SK-N-SH treated with all-trans-retinoic acid at 6 μM for 48 hours (cell line): ENCODE results near the gene PRIMPOL.

Experiments
- ATAC-seq: fragments of 200-7000 bp; cut with Tn5 transposase; 3 replicates; pipeline ENCODE4 v1.9.1; 2020; ENCODE audit warnings: mild to moderate bottlenecking, moderate library complexity
- ARNTL ChIP-seq: fragments of 450-650 bp; formaldehyde crosslinking; IDR thresholded peaks from 2 replicates; pipeline ENCODE4 v1.5.0; 2020; ENCODE audit warnings: low read depth, mild to moderate bottlenecking, moderate library complexity, borderline replicate concordance
- BACH2 ChIP-seq: fragments of 250-450 bp; sonication (Bioruptor Pico); IDR thresholded peaks from 2 replicates; pipeline ENCODE4 v1.9.0; 2021; ENCODE audit warnings: mild to moderate bottlenecking, borderline replicate concordance
- ESRRG ChIP-seq: fragments of 250-450 bp; sonication (Bioruptor Pico); IDR thresholded peaks from 2 replicates; pipeline ENCODE4 v1.6.1; 2021; ENCODE audit warnings: mild to moderate bottlenecking
- GLIS3 ChIP-seq: fragments of 250-450 bp; sonication (Bioruptor Pico); IDR thresholded peaks from 2 replicates; pipeline ENCODE4 v1.5.0; 2020; ENCODE audit warnings: mild to moderate bottlenecking, moderate library complexity
- ISL1 ChIP-seq: fragments of 250-450 bp; sonication (Bioruptor Pico); IDR thresholded peaks from 2 replicates; pipeline ENCODE4 v2.1.2; 2022; ENCODE audit warnings: mild to moderate bottlenecking, moderate library complexity
- OSR1 ChIP-seq: fragments of 250-450 bp; sonication (Bioruptor Pico); IDR thresholded peaks from 2 replicates; pipeline ENCODE4 v1.8.0; 2022; ENCODE audit warnings: moderate library complexity, mild to moderate bottlenecking, inconsistent platforms
- PATZ1 ChIP-seq: fragments of 250-450 bp; sonication (Bioruptor Pico); IDR thresholded peaks from 2 replicates; pipeline ENCODE4 v1.8.0; 2020; ENCODE audit warnings: mild to moderate bottlenecking, moderate library complexity, borderline replicate concordance
- POU6F1 ChIP-seq: fragments of 250-450 bp; sonication (Bioruptor Pico); IDR thresholded peaks from 2 replicates; pipeline ENCODE4 v1.8.0; 2021; ENCODE audit warnings: low read depth, mild to moderate bottlenecking, moderate library complexity, borderline replicate concordance
- PPARA ChIP-seq: fragments of 250-450 bp; sonication (Bioruptor Pico); IDR thresholded peaks from 2 replicates; pipeline ENCODE4 v1.5.0; 2020; ENCODE audit warnings: mild to moderate bottlenecking, borderline replicate concordance
- RARB ChIP-seq: fragments of 250-450 bp; sonication (Bioruptor Pico); IDR thresholded peaks from 2 replicates; pipeline ENCODE4 v1.8.0; 2021; ENCODE audit warnings: mild to moderate bottlenecking, moderate library complexity
- SNAI2 ChIP-seq: fragments of 250-450 bp; sonication (Bioruptor Pico); IDR thresholded peaks from 2 replicates; pipeline ENCODE4 v1.5.0; 2020; ENCODE audit warnings: mild to moderate bottlenecking, moderate library complexity
- TCF4 ChIP-seq: fragments of 250-450 bp; sonication (Bioruptor Pico); IDR thresholded peaks from 2 replicates; pipeline ENCODE4 v1.8.0; 2021; ENCODE audit warnings: mild to moderate bottlenecking, moderate library complexity, borderline replicate concordance
- TOX ChIP-seq: fragments of 250-450 bp; sonication (Bioruptor Pico); IDR thresholded peaks from 2 replicates; pipeline ENCODE4 v1.8.0; 2021; ENCODE audit warnings: mild to moderate bottlenecking, moderate library complexity, borderline replicate concordance
- TSHZ2 ChIP-seq: fragments of 250-450 bp; sonication (Bioruptor Pico); IDR thresholded peaks from 2 replicates; pipeline ENCODE4 v1.5.0; 2020; ENCODE audit warnings: mild to moderate bottlenecking, moderate library complexity
- ZC3H10 ChIP-seq: fragments of 250-450 bp; sonication (Bioruptor Pico); IDR thresholded peaks from 2 replicates; pipeline ENCODE4 v1.5.1; 2021; ENCODE audit warnings: mild to moderate bottlenecking, moderate library complexity
- ZFP3 ChIP-seq: fragments of 250-450 bp; sonication (Bioruptor Pico); IDR thresholded peaks from 2 replicates; pipeline ENCODE4 v1.5.0; 2020; ENCODE audit warnings: mild to moderate bottlenecking, moderate library complexity
- ZFP30 ChIP-seq: fragments of 450-650 bp; formaldehyde crosslinking; IDR thresholded peaks from 2 replicates; pipeline ENCODE4 v1.5.0; 2022; ENCODE audit warnings: mild to moderate bottlenecking, moderate library complexity
- ZNF565 ChIP-seq: fragments of 450-650 bp; formaldehyde crosslinking; conservative IDR thresholded peaks from 2 replicates; pipeline ENCODE4 v1.5.0; 2020; ENCODE audit warnings: low read depth, mild to moderate bottlenecking, moderate library complexity
- ZNF70 ChIP-seq: fragments of 450-650 bp; formaldehyde crosslinking; IDR thresholded peaks from 2 replicates; pipeline ENCODE4 v1.5.0; 2020; ENCODE audit warnings: mild to moderate bottlenecking, moderate library complexity
- ZNF8 ChIP-seq: fragments of 450-650 bp; formaldehyde crosslinking; IDR thresholded peaks from 2 replicates; pipeline ENCODE4 v1.5.0; 2020; ENCODE audit warnings: mild to moderate bottlenecking, moderate library complexity
- TF ChIP-seq, protein P1 (sequence below): fragments of 250-450 bp; sonication (Bioruptor Pico); IDR thresholded peaks from 2 replicates; pipeline ENCODE4 v1.5.1; 2020; ENCODE audit warnings: low read depth, mild to moderate bottlenecking, moderate library complexity
- TF ChIP-seq, protein P2 (sequence below): fragments of 250-450 bp; sonication (Bioruptor Pico); IDR thresholded peaks from 2 replicates; pipeline ENCODE4 v1.5.1; 2021; ENCODE audit warnings: mild to moderate bottlenecking, moderate library complexity

Gene PRIMPOL

DNA sequence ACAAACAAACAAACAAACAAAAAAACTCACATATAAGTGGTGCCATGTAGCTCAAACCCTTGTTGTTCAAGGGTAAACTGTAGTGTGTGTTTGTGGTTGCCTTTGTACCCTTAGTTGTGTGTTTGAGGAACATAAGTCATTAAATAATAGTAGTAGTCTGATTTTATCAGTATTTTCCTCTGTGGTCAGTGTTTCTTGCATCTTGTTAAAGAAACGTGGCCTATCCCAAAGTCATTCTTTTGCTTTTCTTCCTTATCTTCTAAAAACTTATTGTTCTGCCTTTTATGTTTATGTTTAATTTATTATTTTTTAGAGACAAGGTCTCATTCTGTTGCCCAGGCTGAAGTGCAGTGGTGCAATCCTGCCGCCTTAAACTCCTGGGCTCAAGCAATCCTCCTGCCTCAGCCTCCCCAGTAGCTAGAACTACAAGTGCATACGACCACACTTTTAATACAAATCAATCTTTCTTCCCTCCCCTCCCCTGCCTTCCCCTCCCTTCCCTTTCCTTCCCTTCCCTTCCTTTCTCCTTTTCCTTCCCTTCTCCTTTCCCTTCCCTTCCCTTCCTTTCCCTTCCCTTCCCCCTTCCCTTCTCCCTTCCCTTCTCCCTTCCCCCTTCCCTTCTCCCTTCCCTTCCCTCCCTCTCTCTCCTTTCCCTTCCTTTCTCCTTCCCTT, 26.4 kb downstream of the PRIMPOL start:
- TF ChIP-seq PATZ1 (CRISPR knock-in tag): no peak
- TF ChIP-seq BACH2: no peak
- no peak for TF ChIP-seq PPARA (CRISPR knock-in tag)
- TF ChIP-seq ZC3H10 (CRISPR knock-in tag): no peak
- TF ChIP-seq TCF4 (CRISPR knock-in tag): no peak
- TF ChIP-seq SNAI2 (CRISPR knock-in tag): no peak
- no peak for TF ChIP-seq ZNF70 (CRISPR knock-in tag)
- TF ChIP-seq, protein P1, sequence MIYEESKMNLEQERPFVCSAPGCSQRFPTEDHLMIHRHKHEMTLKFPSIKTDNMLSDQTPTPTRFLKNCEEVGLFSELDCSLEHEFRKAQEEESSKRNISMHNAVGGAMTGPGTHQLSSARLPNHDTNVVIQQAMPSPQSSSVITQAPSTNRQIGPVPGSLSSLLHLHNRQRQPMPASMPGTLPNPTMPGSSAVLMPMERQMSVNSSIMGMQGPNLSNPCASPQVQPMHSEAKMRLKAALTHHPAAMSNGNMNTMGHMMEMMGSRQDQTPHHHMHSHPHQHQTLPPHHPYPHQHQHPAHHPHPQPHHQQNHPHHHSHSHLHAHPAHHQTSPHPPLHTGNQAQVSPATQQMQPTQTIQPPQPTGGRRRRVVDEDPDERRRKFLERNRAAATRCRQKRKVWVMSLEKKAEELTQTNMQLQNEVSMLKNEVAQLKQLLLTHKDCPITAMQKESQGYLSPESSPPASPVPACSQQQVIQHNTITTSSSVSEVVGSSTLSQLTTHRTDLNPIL (CRISPR knock-in tag): no peak
- no peak for TF ChIP-seq OSR1 (CRISPR knock-in tag)
- TF ChIP-seq ZNF8 (CRISPR knock-in tag): no peak
- TF ChIP-seq ZFP30 (CRISPR knock-in tag): no peak
- TF ChIP-seq, protein P2, sequence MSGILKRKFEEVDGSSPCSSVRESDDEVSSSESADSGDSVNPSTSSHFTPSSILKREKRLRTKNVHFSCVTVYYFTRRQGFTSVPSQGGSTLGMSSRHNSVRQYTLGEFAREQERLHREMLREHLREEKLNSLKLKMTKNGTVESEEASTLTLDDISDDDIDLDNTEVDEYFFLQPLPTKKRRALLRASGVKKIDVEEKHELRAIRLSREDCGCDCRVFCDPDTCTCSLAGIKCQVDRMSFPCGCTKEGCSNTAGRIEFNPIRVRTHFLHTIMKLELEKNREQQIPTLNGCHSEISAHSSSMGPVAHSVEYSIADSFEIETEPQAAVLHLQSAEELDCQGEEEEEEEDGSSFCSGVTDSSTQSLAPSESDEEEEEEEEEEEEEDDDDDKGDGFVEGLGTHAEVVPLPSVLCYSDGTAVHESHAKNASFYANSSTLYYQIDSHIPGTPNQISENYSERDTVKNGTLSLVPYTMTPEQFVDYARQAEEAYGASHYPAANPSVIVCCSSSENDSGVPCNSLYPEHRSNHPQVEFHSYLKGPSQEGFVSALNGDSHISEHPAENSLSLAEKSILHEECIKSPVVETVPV (CRISPR knock-in tag): no peak
- TF ChIP-seq ZNF565 (CRISPR knock-in tag): no peak
- TF ChIP-seq TSHZ2 (CRISPR knock-in tag): no peak
- no peak for TF ChIP-seq ARNTL (CRISPR knock-in tag)
- TF ChIP-seq GLIS3 (CRISPR knock-in tag): no peak
- TF ChIP-seq ESRRG: no peak
- TF ChIP-seq POU6F1 (CRISPR knock-in tag): no peak
- no peak for TF ChIP-seq RARB (CRISPR knock-in tag)
- ATAC-seq: no peak

DNA sequence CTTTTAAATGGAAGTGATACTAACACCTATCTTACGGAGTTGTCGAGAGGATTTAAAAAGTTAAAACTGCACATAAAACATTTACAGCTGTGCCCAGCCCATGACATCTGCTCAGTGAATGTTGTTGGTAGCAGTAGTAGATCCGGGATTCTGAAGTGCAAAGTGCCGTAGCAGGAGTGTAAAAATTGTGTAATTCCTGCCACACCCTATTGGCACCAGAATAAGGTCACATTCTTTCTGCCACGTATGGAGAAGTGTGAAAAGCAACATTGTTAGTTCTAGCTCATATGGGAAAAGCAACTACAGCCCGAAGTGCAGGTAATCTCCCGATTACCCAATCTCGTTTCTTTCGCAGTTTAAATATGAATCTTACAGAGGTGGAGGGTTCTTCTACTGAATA, 31.2 kb downstream of the PRIMPOL start:
- no peak for TF ChIP-seq ZNF70 (CRISPR knock-in tag)
- TF ChIP-seq ISL1 (CRISPR knock-in tag): no peak
- TF ChIP-seq, protein P2 (CRISPR knock-in tag): no peak
- TF ChIP-seq ZNF8 (CRISPR knock-in tag): no peak
- TF ChIP-seq BACH2: no peak
- no peak for TF ChIP-seq ESRRG
- TF ChIP-seq ARNTL (CRISPR knock-in tag): no peak
- TF ChIP-seq ZNF565 (CRISPR knock-in tag): no peak
- TF ChIP-seq OSR1 (CRISPR knock-in tag): no peak
- TF ChIP-seq POU6F1 (CRISPR knock-in tag): no peak
- no peak for TF ChIP-seq ZFP3 (CRISPR knock-in tag)
- no peak for TF ChIP-seq TOX (CRISPR knock-in tag)
- TF ChIP-seq ZC3H10 (CRISPR knock-in tag): no peak
- no peak for TF ChIP-seq ZFP30 (CRISPR knock-in tag)
- no peak for TF ChIP-seq PATZ1 (CRISPR knock-in tag)
- ATAC-seq: no peak
